Measurements from ENCODE around the gene TRAPPC10. TPM values are rescaled to one million over a fixed set of nuclear protein-coding genes. Genes with fewer than 3 reads are reported as not detected.

Gene TRAPPC10
- total and polyA plus RNA-seq, 9 of the 15 experiments (the other 6 are each of a cell fraction or from before 2014, with no cell fraction given), result 1.1 to 33.8 (median 24.3) TPM

- TF ChIP-seq ZNF407 (IDR thresholded peaks at IDR 0.05; ENCODE audit: low read depth) (no peak), SETDB1 (IDR thresholded peaks at IDR 0.05; ENCODE audit: low read length) (no peak), TEAD2 (tag; IDR thresholded peaks at IDR 0.05) (no peak), CREB3 (tag; conservative IDR thresholded peaks at IDR 0.05; ENCODE audit: low read depth) (peak; percentile 34), HDAC1 (IDR thresholded peaks at IDR 0.05) (0 out of 4 replicates have a peak, but pooled peaks of 1 of the 2 experiments have one; percentile 26), SP1 (CRISPR knock-in tag; IDR thresholded peaks at IDR 0.05) (peak; percentile 45; the same call in 1 of the 2 replicates), ZNF592 (IDR thresholded peaks at IDR 0.05) (peak; percentile 55; the same call in 1 of the 2 replicates), PHF21A (IDR thresholded peaks at IDR 0.05; ENCODE audit: borderline replicate concordance, low read depth) (no peak), ZNF316 (IDR thresholded peaks at IDR 0.05) (no peak), NR4A1 (CRISPR knock-in tag; IDR thresholded peaks at IDR 0.05) (no peak), NR4A1 (tag; IDR thresholded peaks at IDR 0.05) (peak; percentile 51; the same call in 1 of the 2 replicates), L3MBTL2 (IDR thresholded peaks at IDR 0.05) (peak; percentile 11; the same call in 1 of the 2 replicates), STAT5A (IDR thresholded peaks at IDR 0.05; ENCODE audit: borderline replicate concordance, low read length) (peak; percentile 4; the same call in 1 of the 2 replicates), SAFB2 (IDR thresholded peaks at IDR 0.05; ENCODE audit: borderline replicate concordance, low read depth, low read length, severe bottlenecking) (no peak), CXXC5 (CRISPR knock-in tag; IDR thresholded peaks at IDR 0.05) (peak; percentile 14; the same call in 1 of the 2 replicates)
These were observed 6.9 kb downstream of the TRAPPC10 start (continued) for GRCh38 chr21:44018813-44019567.

Data from K562 (cell line).